HG03469 (cell line): ENCODE results near the gene ELFN1.

ENCODE experiments used
- ATAC-seq: cut with Tn5 transposase; IDR thresholded peaks from one replicate; pipeline ENCODE4 v1.9.1; 2021; ENCODE audit warnings: mild to moderate bottlenecking, moderate library complexity, moderate number of reproducible peaks; ENCODE audit not compliant: unreplicated experiment

Gene ELFN1

DNA sequence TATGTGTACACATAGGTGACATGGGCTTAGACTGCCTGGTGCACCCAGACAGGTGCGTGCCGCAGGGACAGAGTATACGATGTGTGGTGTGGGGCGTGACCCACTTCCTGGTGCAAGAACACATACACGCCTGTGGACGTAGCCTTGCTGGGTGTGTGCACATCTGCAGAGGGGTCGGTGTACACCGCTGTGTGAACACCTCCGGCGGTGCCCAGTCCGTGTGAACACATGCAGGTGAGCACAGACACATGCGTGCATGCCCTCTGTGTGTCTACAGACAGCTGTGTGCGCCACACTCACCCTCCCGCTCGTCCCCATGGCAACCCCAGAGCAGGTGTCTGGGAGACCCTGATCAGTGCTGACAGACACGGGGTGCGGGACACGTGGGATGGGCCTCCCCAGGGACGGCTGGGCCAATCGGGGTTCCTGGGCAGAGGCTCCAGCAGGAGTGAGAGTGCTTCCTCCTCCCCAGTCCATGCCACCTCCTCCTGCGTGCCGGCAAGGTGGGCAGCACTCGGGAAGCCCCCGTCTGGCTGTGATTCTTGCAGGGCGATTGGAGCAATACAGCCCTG is 23.4 kb downstream of the ELFN1 start:
- ATAC-seq, result no peak

DNA sequence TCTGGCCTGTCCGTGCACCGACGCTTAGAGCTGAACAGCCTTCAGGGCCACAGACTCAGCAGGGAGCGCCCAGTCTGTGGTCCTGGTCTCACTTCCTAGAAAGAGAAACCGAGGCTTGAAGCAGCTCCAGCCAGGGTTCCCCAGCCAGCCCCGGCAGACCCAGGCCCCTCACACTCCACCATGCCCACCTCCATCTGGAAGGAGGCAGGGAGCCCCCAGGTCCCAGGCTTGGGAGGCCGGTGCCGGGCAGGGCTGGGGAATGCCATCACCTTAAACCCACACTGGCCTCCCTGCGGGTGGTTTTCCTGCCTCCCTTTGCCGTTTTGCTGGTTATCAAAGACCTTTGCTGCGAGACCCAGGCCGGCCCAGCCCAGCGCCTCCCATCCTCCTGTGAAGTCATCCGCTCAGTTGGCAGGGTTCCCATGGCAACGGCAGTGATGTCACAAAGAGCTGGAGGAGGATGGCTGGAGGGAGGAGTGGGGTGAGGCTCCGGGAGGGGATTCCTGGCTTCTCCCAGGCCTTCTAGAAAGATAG is 24.0 kb downstream of the ELFN1 start:
- no peak for ATAC-seq

DNA sequence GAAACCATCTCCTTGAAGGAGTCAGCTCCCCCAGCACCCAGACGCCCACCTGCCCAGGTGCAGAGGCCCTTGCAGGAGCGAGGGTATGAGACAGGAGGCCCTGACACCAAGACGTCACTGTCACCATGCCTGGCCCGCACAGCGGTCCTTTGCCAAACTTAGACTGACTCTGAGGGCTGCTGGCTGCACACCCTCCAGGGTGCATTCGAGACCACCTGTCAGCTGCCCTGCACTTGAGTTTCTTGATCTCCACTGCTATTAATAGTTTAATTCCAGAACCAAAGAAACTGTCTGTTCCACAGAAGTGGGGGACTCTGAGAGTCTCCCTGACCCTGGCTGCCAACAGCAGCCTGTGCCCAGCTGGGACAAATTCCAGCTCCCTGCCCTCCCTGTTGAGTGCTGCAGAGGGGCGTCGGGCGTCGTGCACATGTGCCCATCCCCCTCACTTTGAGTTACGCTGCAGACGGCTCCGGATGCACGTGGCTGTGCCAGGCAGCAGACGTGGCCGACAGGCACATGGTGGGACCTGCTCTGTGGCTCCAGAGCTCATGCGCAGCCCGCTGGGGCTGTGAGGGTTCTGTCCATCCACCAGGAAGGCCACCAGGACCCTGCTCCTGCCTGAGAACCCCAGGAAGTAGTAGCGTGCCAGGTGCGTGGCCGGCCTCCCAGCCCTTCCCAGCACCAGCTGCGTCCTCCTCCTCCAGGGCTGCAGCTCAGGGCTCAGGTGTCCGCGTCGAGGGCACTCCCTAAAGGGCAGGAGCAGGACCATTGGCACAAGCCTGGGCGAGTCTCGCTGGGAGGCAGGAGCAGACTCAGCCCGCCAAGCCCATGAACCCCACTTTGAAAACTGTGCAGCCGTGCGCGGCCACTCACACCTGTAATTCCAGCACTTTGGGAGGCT is 24.8 kb downstream of the ELFN1 start:
- ATAC-seq, result no peak

DNA sequence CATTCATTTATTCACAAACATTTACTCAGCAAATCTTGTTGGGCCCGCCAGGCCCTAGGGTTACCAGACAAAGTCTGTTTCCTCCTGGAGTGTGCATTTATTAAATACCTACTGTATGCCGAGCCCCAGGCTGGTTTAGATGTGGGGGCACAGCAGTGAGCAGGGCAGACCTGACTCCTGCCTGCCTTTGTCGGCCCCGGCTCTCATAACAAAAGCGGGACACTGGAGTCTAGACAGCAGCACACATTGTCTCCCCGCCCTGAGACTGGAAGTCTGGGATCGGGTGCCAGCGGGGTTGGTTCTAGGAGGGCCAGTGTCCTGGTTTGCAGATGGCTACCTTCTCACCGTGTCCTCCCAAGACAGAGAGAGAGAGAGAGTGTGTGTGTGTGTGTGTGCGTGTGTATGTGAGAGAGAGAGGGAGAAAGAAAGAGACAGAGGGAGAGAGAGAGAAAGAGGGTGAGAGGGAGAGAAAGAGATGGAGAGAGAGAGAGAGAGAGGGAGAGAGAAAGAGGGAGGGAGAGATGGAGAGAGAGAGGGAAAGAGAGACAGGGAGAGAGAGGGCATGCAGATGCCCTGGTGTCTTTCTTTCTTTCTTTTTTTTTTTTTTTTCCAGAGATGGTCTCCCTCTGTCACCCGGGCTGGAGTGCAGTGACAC is 25.9 kb downstream of the ELFN1 start:
- no peak for ATAC-seq

DNA sequence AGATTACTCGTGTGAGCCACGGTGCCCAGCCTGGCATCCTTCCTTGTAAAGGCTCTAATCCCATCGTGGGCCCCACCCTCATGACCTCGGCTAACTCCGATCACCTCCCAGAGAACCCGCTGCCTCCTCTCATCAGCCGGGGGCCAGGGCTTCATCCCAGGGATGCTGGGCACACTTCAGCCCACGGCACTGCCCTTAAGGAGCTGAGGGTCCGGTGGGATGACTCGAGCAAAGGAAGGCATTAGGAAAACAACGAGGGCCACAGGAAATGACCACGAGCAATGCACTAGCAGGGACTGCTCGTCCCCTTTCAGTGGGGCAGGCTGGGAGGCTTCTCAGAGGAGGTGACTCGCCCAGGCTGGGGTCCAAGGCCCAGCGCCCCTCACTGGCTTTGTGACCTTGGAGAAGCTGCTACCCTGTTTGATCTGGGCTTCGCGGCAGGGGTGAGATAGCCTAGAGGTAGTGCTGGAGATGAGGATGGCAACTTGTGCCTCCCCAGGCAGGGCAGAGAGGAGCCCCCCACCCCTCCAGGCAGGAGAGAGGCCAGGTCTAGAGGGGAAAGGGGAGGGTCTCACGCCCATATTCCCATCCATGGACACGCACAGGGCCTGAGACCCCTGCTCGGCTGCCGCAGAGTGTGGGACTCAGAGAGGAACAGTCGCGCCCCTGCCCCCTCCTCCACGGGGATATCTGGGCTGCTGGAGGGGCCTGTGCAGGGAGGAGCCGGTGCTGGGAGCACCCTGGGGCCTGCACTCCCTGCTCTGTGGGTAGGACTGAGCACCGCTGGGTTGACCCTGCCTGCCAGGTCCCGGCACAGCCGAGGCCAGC is 26.8 kb downstream of the ELFN1 start:
- ATAC-seq, result no peak

DNA sequence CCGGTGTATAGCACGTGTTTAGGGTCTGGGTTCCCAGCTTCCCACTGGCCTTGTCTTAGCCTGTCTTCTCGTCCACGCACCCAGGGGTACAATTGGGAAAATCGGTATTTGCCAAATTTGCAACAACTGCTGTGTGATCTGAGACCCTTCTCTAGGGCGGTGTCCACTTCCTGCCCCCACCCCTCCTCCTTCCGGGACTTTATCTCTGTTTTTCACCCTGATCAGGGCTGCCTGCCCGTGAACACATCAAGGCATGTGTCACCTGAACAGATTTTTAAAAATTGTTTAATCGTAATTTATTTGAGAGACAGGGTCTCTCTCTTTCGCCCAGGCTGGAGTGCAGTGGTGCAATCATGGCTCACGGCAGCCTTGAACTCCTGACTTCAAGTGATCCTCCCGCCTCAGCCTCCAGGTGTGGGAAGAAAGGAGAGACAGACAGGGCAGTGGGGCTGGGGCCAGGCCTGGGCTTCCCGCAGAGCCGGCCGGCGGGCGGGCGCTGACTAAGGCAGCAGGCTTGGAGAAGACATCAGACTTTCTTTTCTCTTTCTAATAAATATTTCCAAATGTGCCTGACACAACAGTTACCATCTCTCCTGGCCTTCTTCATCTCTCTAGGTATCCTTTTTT is 27.5 kb downstream of the ELFN1 start:
- no peak for ATAC-seq

DNA sequence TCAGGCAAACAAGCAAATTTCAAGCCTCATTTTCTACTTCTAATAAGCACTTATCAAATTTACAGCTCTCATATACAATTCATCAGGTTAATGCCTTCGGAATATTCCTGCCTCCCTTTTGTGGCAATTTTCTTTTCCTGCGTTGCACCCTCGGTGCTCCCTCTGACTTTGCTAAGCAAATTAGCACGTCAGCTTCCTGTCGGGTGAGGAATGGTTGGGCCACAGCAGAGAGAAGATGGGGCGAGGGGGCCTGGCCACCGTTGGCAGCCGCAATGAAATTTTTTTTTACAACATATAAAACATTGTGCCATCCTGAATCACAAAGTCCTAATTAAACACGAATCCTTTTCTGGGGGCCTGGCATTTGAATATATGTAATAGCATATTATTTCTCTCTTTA is 28.1 kb downstream of the ELFN1 start:
- ATAC-seq, result no peak

DNA sequence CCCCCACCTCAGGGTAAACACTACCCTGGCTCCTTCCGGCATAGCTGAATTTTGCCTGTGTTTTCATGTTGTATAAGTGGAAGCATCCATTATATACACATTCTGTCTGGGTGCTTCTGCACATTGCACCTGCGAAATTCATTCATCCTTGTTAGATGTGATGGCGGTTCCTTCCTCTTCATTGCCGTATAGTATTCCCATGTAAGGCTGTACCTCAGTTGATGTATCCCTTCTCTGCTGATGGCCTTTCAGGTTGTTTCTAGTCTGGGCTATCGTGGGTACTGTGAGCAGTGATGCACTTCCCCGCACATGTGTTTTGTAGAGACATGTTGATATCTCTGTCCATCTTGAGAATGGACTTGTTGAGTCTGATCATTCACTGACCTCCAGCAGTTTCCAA is 28.9 kb downstream of the ELFN1 start:
- no peak for ATAC-seq

DNA sequence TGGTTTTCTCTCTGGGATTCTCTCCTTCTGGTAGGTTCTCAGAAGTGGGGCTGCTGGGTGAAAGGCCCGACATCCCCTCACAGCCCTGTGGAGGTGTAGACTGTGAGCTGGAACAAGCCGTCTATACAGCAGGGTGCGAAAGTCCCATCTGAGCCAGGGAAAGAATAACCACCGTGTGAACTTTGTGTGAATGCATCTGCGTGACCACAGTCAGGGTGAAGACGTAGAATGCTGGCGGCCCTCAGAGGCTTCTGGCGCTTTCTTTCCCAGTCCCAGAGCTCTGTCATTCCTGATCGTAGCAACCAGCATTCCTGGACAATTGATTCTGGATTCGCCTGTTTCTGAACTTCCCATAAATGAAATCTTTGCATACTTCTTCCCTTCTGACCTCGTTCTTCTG is 30.0 kb downstream of the ELFN1 start:
- no peak for ATAC-seq

DNA sequence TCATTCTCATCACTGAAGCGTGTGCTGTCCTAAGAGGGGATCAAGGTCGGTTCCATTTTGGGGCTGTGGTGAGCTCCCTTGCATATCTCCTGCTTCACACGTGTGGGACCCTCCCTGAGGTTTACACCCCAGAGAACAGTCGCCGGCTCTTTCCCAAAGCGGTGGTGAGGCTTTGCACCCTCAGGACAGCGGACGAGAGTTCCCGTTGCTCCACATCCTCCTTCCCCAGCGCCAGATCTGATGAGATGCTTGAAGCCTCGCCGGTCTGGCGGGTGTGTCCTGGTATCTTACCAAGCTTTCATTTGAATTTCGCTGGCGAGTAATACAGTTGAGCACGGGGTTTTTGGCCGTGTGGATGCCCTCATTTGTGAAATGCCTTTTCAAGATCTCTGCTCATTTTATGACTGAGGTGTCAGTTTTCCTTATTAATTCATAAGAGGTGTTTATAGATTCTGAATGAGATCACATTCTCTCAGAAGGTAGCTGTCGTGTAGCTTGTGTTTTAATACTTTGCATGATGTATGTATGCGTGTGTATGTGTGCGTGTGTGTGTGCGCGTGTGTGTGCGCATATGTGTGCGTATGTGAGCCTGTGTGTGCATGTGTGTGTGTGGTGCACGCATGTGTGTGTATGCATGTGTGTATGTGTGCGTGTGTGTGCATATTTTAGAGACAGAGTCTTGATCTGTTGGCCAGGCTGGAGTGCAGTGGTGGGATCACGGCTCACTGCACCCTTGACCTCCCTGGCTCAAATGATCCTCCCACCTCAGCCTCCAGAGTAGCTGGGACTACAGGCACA is 30.7 kb downstream of the ELFN1 start:
- ATAC-seq, result no peak

DNA sequence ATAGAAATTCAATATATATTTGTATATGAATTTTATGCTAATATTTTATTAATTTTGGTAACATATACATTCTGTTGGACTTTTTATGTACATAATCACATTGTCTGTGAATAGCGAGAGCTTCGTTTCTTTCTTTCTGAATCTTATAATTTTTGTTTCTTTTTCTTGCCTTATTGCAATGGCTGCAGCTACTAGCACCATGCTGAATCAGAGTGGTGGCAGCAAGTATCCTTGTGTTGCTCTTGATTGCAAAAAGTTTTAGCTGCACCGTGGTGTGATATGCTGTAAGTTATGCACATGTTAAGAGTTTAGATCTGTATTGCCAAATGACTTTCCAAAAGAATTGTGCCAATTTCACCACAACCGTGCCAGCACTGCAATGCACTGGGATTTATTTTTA is 32.6 kb downstream of the ELFN1 start:
- no peak for ATAC-seq

DNA sequence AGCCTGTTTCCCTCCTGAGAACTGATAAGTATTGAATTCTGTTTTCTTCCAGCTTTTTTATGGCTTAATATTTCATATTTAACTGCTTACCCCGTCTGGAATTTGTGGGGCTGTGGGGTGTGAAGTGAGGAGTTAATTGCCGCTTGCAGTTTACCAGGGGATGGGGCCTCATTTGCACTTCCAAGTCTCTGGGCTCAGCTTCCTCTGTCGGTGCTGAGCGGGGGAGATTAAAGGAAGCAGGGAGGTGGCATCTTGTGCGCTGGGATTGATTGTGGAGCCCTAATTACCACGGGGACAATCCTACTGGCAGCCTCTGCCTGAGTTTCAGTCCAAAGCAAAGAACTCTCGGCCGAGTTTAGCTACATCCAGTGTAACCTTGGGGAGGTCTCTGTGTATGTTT is 33.4 kb downstream of the ELFN1 start:
- ATAC-seq, result no peak

DNA sequence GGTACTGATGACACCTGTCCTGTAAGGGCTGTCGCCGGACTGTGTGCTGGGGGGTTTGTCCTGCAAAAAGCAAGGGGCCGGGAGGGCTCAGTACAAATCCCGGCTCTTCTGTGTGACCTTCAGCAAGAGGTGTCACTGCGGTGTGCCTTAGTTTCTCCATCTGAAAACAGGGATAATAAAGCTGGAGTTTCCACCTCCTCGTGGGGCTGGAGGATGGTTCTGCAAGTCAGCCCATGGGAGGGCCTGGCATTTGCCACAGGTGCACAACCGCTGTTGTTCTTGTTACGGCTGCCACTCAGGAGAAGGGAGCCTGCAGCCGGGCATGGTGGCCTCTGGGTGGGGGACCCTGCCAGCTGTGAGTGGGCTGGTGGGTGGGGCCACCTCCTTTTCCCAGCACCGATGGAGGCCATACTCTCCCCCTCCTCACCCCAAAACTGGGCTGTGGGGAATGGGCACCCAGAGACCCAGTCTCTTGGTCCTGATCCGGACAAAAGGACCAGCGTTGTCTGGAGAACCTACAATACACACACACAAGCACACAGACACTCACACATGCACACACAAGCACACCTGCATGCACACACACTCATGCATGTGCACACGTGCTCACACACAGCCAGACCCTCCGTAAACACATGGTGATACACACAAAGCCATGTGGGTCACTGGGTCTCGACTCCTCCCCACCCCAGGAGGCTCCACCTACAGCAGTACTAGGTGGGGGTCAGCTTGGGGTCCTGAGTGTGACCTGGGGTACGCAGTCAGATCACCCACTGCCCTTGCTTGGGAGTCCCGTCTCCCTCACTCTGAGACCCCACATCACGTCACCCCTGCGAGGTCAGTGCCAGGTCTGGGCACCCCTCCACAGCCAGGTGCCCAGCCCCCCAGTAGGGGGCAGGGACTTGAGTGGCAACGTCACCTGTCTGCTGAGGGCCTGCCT is 34.1 kb downstream of the ELFN1 start:
- no peak for ATAC-seq

DNA sequence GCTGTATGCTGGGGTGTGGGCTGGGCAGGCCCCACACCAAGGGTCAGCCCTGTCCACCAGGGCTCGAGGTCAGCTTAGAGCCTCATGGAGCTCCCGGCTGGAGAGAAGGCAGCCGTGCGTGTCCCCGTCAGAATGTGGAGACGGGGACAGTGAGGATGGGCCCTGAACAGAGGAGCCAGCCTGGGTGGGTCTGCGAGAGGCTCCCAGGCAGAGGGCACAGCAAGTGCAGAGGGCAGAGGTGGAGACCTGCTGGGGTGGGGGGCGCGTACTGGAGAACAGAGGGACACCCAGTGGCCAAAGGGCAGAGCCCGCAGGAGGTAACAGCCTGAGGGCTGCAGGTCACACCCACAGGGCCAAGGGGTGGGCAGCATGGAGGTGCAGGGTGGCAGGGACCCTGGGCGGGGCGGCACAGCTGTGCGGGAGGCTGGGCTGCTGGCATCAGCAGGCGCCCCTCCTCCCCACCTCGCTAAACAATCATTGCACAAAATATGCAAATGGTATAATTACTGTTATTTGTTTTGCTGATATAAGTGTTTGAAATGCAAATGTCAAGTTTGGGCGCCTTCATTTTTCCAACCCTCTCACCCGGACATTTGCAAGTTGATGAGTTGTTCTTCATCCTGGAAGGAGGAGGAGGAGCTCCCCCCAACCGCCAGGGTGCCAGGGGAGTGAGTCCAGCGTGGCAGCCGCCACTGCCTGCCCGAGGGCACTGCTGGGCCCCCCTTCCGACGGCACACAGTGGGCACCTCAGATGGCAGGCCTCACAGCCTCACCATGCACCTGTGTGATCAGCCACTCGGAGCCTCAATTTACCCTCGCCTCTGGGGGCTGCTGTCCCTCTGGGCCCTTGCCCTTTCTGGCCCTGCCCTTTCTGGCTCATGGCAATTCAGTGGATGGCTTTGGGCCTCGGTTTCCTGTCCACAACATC is 35.0 kb downstream of the ELFN1 start:
- ATAC-seq, result no peak

DNA sequence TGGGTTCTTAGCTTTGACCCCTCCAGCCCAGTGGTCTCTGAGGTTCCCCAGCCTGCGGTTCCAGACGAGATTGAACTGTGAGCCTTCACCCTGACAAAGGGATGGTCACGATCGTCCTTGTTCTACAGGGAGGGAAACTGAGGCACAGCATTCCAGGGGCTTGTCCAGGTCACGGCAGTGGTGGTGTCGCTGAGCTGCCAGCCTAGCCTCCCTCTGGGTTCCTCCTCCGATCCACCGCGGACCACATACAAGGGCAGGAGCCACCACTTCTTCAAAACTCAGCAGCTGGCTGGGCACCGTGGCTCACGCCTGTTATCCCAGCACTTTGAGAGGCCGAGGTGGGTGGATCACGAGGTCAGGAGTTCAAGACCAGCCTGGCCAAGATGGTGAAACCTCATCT is 35.8 kb downstream of the ELFN1 start:
- ATAC-seq, result no peak

DNA sequence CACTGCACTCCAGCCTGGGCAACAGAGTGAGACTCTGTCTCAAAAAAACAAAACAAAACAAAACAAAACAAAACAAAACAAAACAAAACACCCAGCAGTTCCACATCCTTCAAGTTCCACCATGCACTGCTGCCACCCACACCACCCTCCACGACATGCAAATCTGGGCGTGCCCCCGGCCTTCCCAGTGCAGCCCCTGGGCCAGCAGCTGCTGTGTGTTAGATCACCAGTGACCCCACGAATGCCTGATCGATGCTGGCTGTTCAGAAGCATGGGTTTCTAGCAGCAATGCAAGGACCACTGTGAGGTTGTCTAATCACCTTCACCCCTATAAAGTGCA is 36.3 kb downstream of the ELFN1 start:
- no peak for ATAC-seq

DNA sequence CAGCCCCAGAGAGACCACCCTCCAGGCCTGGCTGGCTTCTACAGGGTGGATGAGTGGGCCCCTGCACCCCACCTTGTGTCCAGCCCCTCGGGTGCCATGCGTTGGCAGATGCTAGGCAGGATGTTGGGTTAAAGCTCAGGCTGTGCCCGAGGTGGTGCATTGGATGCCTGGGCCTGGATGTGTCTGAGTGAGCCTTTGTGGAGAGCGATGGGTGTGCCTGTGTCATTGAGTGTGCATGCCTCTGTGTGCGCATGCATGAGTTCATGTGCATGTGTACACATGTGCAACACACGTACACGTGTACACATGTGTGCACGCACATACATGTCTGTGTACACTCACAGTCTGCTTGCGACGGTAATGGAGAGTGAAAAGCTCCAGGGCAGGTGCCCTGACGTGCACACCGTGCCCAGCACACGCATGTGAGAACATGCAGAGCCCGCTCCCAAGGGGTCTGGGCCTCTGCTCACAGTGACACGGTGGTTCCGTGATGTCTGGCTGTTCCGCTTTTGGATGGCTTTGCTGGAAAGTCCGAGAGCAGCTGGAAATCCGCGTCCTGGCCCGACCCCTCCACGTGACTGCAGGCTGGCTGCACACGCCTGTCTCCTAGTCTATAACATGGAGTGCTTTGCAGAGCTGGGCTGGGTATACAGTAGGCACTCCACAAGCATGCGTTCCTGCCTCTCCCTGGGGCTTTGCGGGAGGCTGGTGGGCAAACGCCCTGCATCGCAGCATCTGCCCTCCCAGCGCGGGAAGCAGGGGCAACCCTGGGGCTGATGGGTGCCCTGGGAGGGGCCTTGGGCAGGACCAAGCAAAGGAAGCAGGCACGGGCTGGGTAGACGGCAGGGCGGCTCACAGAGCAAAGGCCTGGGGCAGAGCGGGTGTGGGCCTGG is 36.9 kb downstream of the ELFN1 start:
- no peak for ATAC-seq
